DND-41 (cell line): ENCODE measurements around the gene DNPEP.

Experiments used
- ATAC-seq: fragments of 200-7000 bp; cut with Tn5 transposase; 3 replicates; pipeline ENCODE4 v1.9.1; 2021; ENCODE audit warnings: low read depth; ENCODE audit not compliant: insufficient read depth
- DNase-seq: peaks from one replicate; pipeline ENCODE4 v3.0.0-alpha.2; 2020
- H2AFZ ChIP-seq: 2 replicates; pipeline ENCODE4 v1.6.0; 2012; ENCODE audit warnings: low read depth, low read length
- H3K27ac ChIP-seq: 2 replicates; pipeline ENCODE4 v1.5.1; 2012; ENCODE audit warnings: low read length, inconsistent platforms
- H3K27me3 ChIP-seq: fragments of 200-600 bp; sonication (generic); 2 replicates; pipeline ENCODE4 v1.6.0; 2012; ENCODE audit warnings: low read length, mild to moderate bottlenecking, inconsistent platforms; ENCODE audit not compliant: insufficient read depth, poor library complexity
- H3K36me3 ChIP-seq: 2 replicates; pipeline ENCODE4 v1.5.1; 2012; ENCODE audit warnings: low read length, inconsistent platforms; ENCODE audit not compliant: insufficient read depth
- H3K4me1 ChIP-seq: 2 replicates; pipeline ENCODE4 v1.5.1; 2012; ENCODE audit warnings: mild to moderate bottlenecking, low read length; ENCODE audit not compliant: insufficient read depth
- H3K4me2 ChIP-seq: 2 replicates; pipeline ENCODE4 v1.6.0; 2012; ENCODE audit warnings: mild to moderate bottlenecking, moderate library complexity, low read length, inconsistent platforms; ENCODE audit not compliant: insufficient read depth
- H3K4me3 ChIP-seq, 2 experiments: fragments of 200-600 bp in 1 of 2; shearing (Covaris generic) in 1 of 2; 2 replicates each; pipeline ENCODE4 v1.5.1; 2012 to 2016; ENCODE audit warnings: inconsistent platforms in 2 of 2, low read length in 2 of 2, mild to moderate bottlenecking in 2 of 2, low read depth in 1 of 2, moderate library complexity in 1 of 2
- H3K79me2 ChIP-seq: 2 replicates; pipeline ENCODE4 v1.6.0; 2012; ENCODE audit warnings: low read length, inconsistent platforms; ENCODE audit not compliant: insufficient read depth
- H3K9ac ChIP-seq: 2 replicates; pipeline ENCODE4 v1.6.0; 2012; ENCODE audit warnings: low read depth, mild to moderate bottlenecking, inconsistent platforms, low read length, moderate library complexity
- H3K9me3 ChIP-seq: 2 replicates; pipeline ENCODE4 v1.5.1; 2012; ENCODE audit warnings: low read length, moderate library complexity, mild to moderate bottlenecking, inconsistent platforms; ENCODE audit not compliant: insufficient read depth, severe bottlenecking
- H4K20me1 ChIP-seq: 2 replicates; pipeline ENCODE4 v1.6.0; 2012; ENCODE audit warnings: low read length; ENCODE audit not compliant: insufficient read depth
- CTCF ChIP-seq: IDR thresholded peaks from 2 replicates; pipeline ENCODE4 v1.5.1; 2012; ENCODE audit warnings: borderline replicate concordance, low read length, moderate library complexity, mild to moderate bottlenecking; ENCODE audit not compliant: poor library complexity, severe bottlenecking; ENCODE audit errors: extremely low read depth
- EZH2 ChIP-seq: IDR thresholded peaks from 3 replicates; pipeline ENCODE4 v1.6.1; 2012; ENCODE audit warnings: borderline replicate concordance, low read depth, mild to moderate bottlenecking, moderate library complexity, low read length, inconsistent platforms; ENCODE audit not compliant: severe bottlenecking

DNPEP gene

GRCh38 chr2:219416938-219417337 is 29.2 kb upstream of the DNPEP start:
- DNase-seq (no peak), ATAC-seq (no peak)
- peaks cover 10% of the 10 kb centered on the region for H3K27me3 ChIP-seq
- H3K36me3 ChIP-seq: no peaks in the 10 kb centered on the region
- H3K4me3 ChIP-seq: no peak overlapping the region
- peaks cover 4% of the 10 kb centered on the region for H3K9me3 ChIP-seq
- TF ChIP-seq CTCF (no peak), EZH2 (no peak)
- no peak overlapping the region for H3K4me2 ChIP-seq
- no peak overlapping the region for H3K9ac ChIP-seq
- no peak overlapping the region for H2AFZ ChIP-seq
- H3K4me1 ChIP-seq: no peaks in the 10 kb centered on the region
- no peak overlapping the region for H3K27ac ChIP-seq
- no peaks in the 10 kb centered on the region for H3K79me2 ChIP-seq
- no peaks in the 10 kb centered on the region; the same call in 1 of the 2 replicates for H4K20me1 ChIP-seq

- Histone ChIP-seq H3K4me3 (no peak overlapping the region), H3K36me3 (no peaks in the 10 kb centered on the region), H2AFZ (no peak overlapping the region), H3K27me3 (peaks cover 10% of the 10 kb centered on the region), H3K79me2 (no peaks in the 10 kb centered on the region), H3K4me2 (no peak overlapping the region), H3K27ac (no peak overlapping the region), H3K9me3 (peaks cover 4% of the 10 kb centered on the region), H3K4me1 (no peaks in the 10 kb centered on the region), H4K20me1 (no peaks in the 10 kb centered on the region; the same call in 1 of the 2 replicates), H3K9ac (no peak overlapping the region)
- ATAC-seq (no peak), DNase-seq (no peak)
- TF ChIP-seq CTCF: no peak
- TF ChIP-seq EZH2: no peak
Measured at GRCh38 chr2:219416235-219416602, 28.5 kb upstream of the DNPEP start.

GRCh38 chr2:219415580-219416234 is 28.0 kb upstream of the DNPEP start:
- ATAC-seq: no peak
- H3K27me3 ChIP-seq: peaks cover 10% of the 10 kb centered on the region
- no peaks in the 10 kb centered on the region for H3K36me3 ChIP-seq
- peaks cover 4% of the 10 kb centered on the region for H3K9me3 ChIP-seq
- TF ChIP-seq EZH2: no peak
- no peak for TF ChIP-seq CTCF
- no peak overlapping the region for H3K4me3 ChIP-seq
- no peak overlapping the region for H3K4me2 ChIP-seq
- no peak overlapping the region for H2AFZ ChIP-seq
- no peak for DNase-seq
- no peaks in the 10 kb centered on the region for H3K79me2 ChIP-seq
- no peaks in the 10 kb centered on the region for H3K4me1 ChIP-seq
- H3K9ac ChIP-seq: no peak overlapping the region
- H4K20me1 ChIP-seq: no peaks in the 10 kb centered on the region; the same call in 1 of the 2 replicates
- H3K27ac ChIP-seq: no peak overlapping the region

GRCh38 chr2:219414857-219415256 is 27.1 kb upstream of the DNPEP start:
- ATAC-seq: no peak
- Histone ChIP-seq H3K27ac (no peak overlapping the region), H2AFZ (no peak overlapping the region), H3K4me3 (no peak overlapping the region), H3K36me3 (no peaks in the 10 kb centered on the region), H3K27me3 (peaks cover 10% of the 10 kb centered on the region), H3K79me2 (no peaks in the 10 kb centered on the region), H4K20me1 (no peaks in the 10 kb centered on the region), H3K9me3 (peaks cover 4% of the 10 kb centered on the region), H3K9ac (no peak overlapping the region), H3K4me1 (no peaks in the 10 kb centered on the region), H3K4me2 (no peak overlapping the region)
- no peak for DNase-seq
- TF ChIP-seq CTCF (no peak), EZH2 (no peak)
